ENCODE data around the gene TSC1. TPM values are rescaled to one million over a fixed set of nuclear protein-coding genes. Genes with fewer than 3 reads are reported as not detected.

Gene TSC1
- polyA plus RNA-seq, 2 of the 4 experiments (the other 2 are of a cell fraction): 15.2 to 37.9 TPM

- TF ChIP-seq PHF8 (IDR thresholded peaks at IDR 0.05; ENCODE audit: borderline replicate concordance, low read depth): peak; percentile 88
- TF ChIP-seq ZFP36 (IDR thresholded peaks at IDR 0.05; ENCODE audit: borderline replicate concordance, partially characterized antibody): no peak
- TF ChIP-seq RARB (CRISPR knock-in tag; IDR thresholded peaks at IDR 0.05): peak; percentile 49; the same call in 1 of the 2 replicates
- TF ChIP-seq BCL3 (IDR thresholded peaks at IDR 0.05): no peak
- no peak for TF ChIP-seq HES2 (IDR thresholded peaks at IDR 0.05)
- TF ChIP-seq MAX (IDR thresholded peaks at IDR 0.05): peak; percentile 63
- TF ChIP-seq JUN (IDR thresholded peaks at IDR 0.05): peak in 1 of 2 experiments; percentile 64; a peak in 3 of 5 replicates
- no peak for TF ChIP-seq RCOR1 (IDR thresholded peaks at IDR 0.05; ENCODE audit: low read depth, low read length)
- peak; percentile 35; the same call in 1 of the 2 replicates for TF ChIP-seq PBX3 (IDR thresholded peaks at IDR 0.05)
- TF ChIP-seq HOXB5 (CRISPR knock-in tag; IDR thresholded peaks at IDR 0.05): no peak
- TF ChIP-seq KDM1A (IDR thresholded peaks at IDR 0.05; ENCODE audit: low read depth): no peak
- no peak for TF ChIP-seq SMC3 (IDR thresholded peaks at IDR 0.05)
- TF ChIP-seq CBX8 (IDR thresholded peaks at IDR 0.05): no peak
- TF ChIP-seq E2F6 (IDR thresholded peaks at IDR 0.05; ENCODE audit: borderline replicate concordance, low read depth): peak; percentile 42; the same call in 1 of the 2 replicates
- TF ChIP-seq JUNB (IDR thresholded peaks at IDR 0.05): no peak
- TF ChIP-seq FOSL2 (IDR thresholded peaks at IDR 0.05): no peak
- TF ChIP-seq FOSL2 (CRISPR knock-in tag; IDR thresholded peaks at IDR 0.05): 0 out of 2 replicates have a peak, but pooled peaks have one; percentile 19
- TF ChIP-seq CBX2 (IDR thresholded peaks at IDR 0.05; ENCODE audit: borderline replicate concordance, low read depth): no peak
- no peak for TF ChIP-seq CTCF (IDR thresholded peaks at IDR 0.05)
- no peak for TF ChIP-seq ZSCAN20 (CRISPR knock-in tag; IDR thresholded peaks at IDR 0.05)
- TF ChIP-seq KDM5A (IDR thresholded peaks at IDR 0.05): peak; percentile 41; the same call in 1 of the 2 replicates
- no peak for TF ChIP-seq FOXS1 (CRISPR knock-in tag; IDR thresholded peaks at IDR 0.05)
- peak; percentile 29; the same call in 1 of the 2 replicates for TF ChIP-seq POLR2A (IDR thresholded peaks at IDR 0.05; ENCODE audit: low read length)
- no peak for TF ChIP-seq HEYL (CRISPR knock-in tag; IDR thresholded peaks at IDR 0.05)
- no peak for TF ChIP-seq NR3C1 (IDR thresholded peaks at IDR 0.05)
- no peak for TF ChIP-seq ESRRA (IDR thresholded peaks at IDR 0.05; ENCODE audit: borderline replicate concordance, low read length)
- no peak for TF ChIP-seq RAD21 (conservative IDR thresholded peaks at IDR 0.05 in 1 of 2, IDR thresholded peaks at IDR 0.05 in 1 of 2)
These were observed 66.4 kb downstream of the TSC1 start, which contains the start of gene AK8 (continued) for GRCh38 chr9:132877824-132878694.
